ENCODE measurements around the gene PTPRN2. TPM values are rescaled to one million over a fixed set of nuclear protein-coding genes. Genes with fewer than 3 reads are reported as not detected.

PTPRN2 gene
- polyA plus RNA-seq, 3 donors from 2014 or later = 1.9 to 3.7 (median 2.2) TPM

GRCh38 chr7:157753713-157754415, 833.8 kb downstream of the PTPRN2 start:
- Mint-ChIP-seq H3K4me3 (no peak overlapping the region), H3K27ac (no peak overlapping the region)

GRCh38 chr7:157752832-157753291, 834.8 kb downstream of the PTPRN2 start:
- DNase-seq = no peak
- Mint-ChIP-seq H3K36me3 (no peaks in the 10 kb centered on the region), H3K4me3 (no peak overlapping the region)

More at GRCh38 chr7:157753713-157754415, 833.8 kb downstream of the PTPRN2 start:
- H3K4me1 Mint-ChIP-seq = no peaks in the 10 kb centered on the region
- H3K27me3 Mint-ChIP-seq (ENCODE audit: low read depth in 3 of 3) = peaks cover 0 to 5% (median 4%) of the 10 kb centered on the region in 3 donors
- H3K36me3 Mint-ChIP-seq = no peaks in the 10 kb centered on the region
- no peak for DNase-seq
- H3K9me3 Mint-ChIP-seq = peaks cover 0 to 2% (median 0%) of the 10 kb centered on the region in 6 donors

GRCh38 chr7:157751951-157752673, 835.5 kb downstream of the PTPRN2 start:
- no peaks in the 10 kb centered on the region for H3K4me1 Mint-ChIP-seq
- H3K27me3 Mint-ChIP-seq (ENCODE audit: low read depth in 3 of 3) = peaks cover 0 to 5% (median 4%) of the 10 kb centered on the region in 3 donors
- H3K27ac Mint-ChIP-seq = no peak overlapping the region
- H3K9me3 Mint-ChIP-seq = no peaks in the 10 kb centered on the region
- no peak for DNase-seq
- no peak overlapping the region for H3K4me3 Mint-ChIP-seq
- no peaks in the 10 kb centered on the region for H3K36me3 Mint-ChIP-seq

More at GRCh38 chr7:157752832-157753291, 834.8 kb downstream of the PTPRN2 start:
- peaks cover 0 to 5% (median 4%) of the 10 kb centered on the region in 3 donors for H3K27me3 Mint-ChIP-seq (ENCODE audit: low read depth in 3 of 3)
- no peaks in the 10 kb centered on the region for H3K9me3 Mint-ChIP-seq
- H3K27ac Mint-ChIP-seq = no peak overlapping the region
- no peaks in the 10 kb centered on the region for H3K4me1 Mint-ChIP-seq

- no peak overlapping the region for H3K27ac Mint-ChIP-seq
- DNase-seq = no peak
- no peaks in the 10 kb centered on the region for H3K4me1 Mint-ChIP-seq
- H3K27me3 Mint-ChIP-seq (ENCODE audit: low read depth in 3 of 3) = peaks cover 0 to 3% (median 1%) of the 10 kb centered on the region in 3 donors
- no peak overlapping the region for H3K4me3 Mint-ChIP-seq
- no peaks in the 10 kb centered on the region for H3K9me3 Mint-ChIP-seq
- H3K36me3 Mint-ChIP-seq = no peaks in the 10 kb centered on the region
Observed at GRCh38 chr7:157751406-157751805, 836.2 kb downstream of the PTPRN2 start.

GRCh38 chr7:157750291-157750690, 837.3 kb downstream of the PTPRN2 start:
- H3K27me3 Mint-ChIP-seq (ENCODE audit: low read depth in 3 of 3) = peaks cover 0 to 3% (median 0%) of the 10 kb centered on the region in 3 donors
- DNase-seq = no peak
- no peak overlapping the region for H3K27ac Mint-ChIP-seq
- no peak overlapping the region for H3K4me3 Mint-ChIP-seq
- H3K9me3 Mint-ChIP-seq = no peaks in the 10 kb centered on the region
- H3K4me1 Mint-ChIP-seq = no peaks in the 10 kb centered on the region
- H3K36me3 Mint-ChIP-seq = no peaks in the 10 kb centered on the region

GRCh38 chr7:157745721-157746709, 841.6 kb downstream of the PTPRN2 start:
- no peaks in the 10 kb centered on the region for H3K4me1 Mint-ChIP-seq
- no peak overlapping the region for H3K27ac Mint-ChIP-seq
- H3K4me3 Mint-ChIP-seq = no peak overlapping the region
- peaks cover 0 to 4% (median 0%) of the 10 kb centered on the region in 3 donors for H3K27me3 Mint-ChIP-seq (ENCODE audit: low read depth in 3 of 3)
- DNase-seq = no peak
- no peaks in the 10 kb centered on the region for H3K9me3 Mint-ChIP-seq
- no peaks in the 10 kb centered on the region for H3K36me3 Mint-ChIP-seq

- Mint-ChIP-seq H3K27me3 (ENCODE audit: low read depth in 3 of 3) (peaks cover 0 to 4% (median 0%) of the 10 kb centered on the region in 3 donors), H3K27ac (no peak overlapping the region), H3K9me3 (no peaks in the 10 kb centered on the region), H3K4me1 (no peaks in the 10 kb centered on the region), H3K36me3 (no peaks in the 10 kb centered on the region), H3K4me3 (no peak overlapping the region)
- DNase-seq = no peak
Observed at GRCh38 chr7:157744786-157745601, 842.6 kb downstream of the PTPRN2 start.

- Mint-ChIP-seq H3K27me3 (ENCODE audit: low read depth in 3 of 3) (peaks cover 0 to 4% (median 0%) of the 10 kb centered on the region in 3 donors), H3K4me3 (no peak overlapping the region), H3K36me3 (no peaks in the 10 kb centered on the region), H3K27ac (no peak overlapping the region), H3K9me3 (no peaks in the 10 kb centered on the region), H3K4me1 (no peaks in the 10 kb centered on the region)
- DNase-seq = no peak
Observed at GRCh38 chr7:157743781-157744525, 843.7 kb downstream of the PTPRN2 start.

GRCh38 chr7:157740251-157740798, 847.3 kb downstream of the PTPRN2 start:
- Mint-ChIP-seq H3K36me3 (no peaks in the 10 kb centered on the region), H3K4me3 (no peak overlapping the region), H3K4me1 (no peaks in the 10 kb centered on the region), H3K9me3 (peaks cover 0 to 2% (median 0%) of the 10 kb centered on the region in 6 donors), H3K27ac (no peak overlapping the region), H3K27me3 (ENCODE audit: low read depth in 3 of 3) (peaks cover 4 to 10% (median 4%) of the 10 kb centered on the region in 3 donors)
- DNase-seq = no peak

- Mint-ChIP-seq H3K27me3 (ENCODE audit: low read depth in 3 of 3) (peaks cover 4 to 10% (median 4%) of the 10 kb centered on the region in 3 donors), H3K9me3 (peaks cover 0 to 2% (median 0%) of the 10 kb centered on the region in 6 donors), H3K27ac (no peak overlapping the region), H3K36me3 (no peaks in the 10 kb centered on the region), H3K4me1 (no peaks in the 10 kb centered on the region), H3K4me3 (no peak overlapping the region)
- no peak for DNase-seq
Observed at GRCh38 chr7:157739650-157740049, 848.0 kb downstream of the PTPRN2 start.

GRCh38 chr7:157739031-157739430, 848.6 kb downstream of the PTPRN2 start:
- Mint-ChIP-seq H3K9me3 (peaks cover 0 to 2% (median 0%) of the 10 kb centered on the region in 6 donors), H3K36me3 (no peaks in the 10 kb centered on the region), H3K27ac (no peak overlapping the region), H3K4me3 (no peak overlapping the region), H3K27me3 (ENCODE audit: low read depth in 3 of 3) (peaks cover 4 to 10% (median 4%) of the 10 kb centered on the region in 3 donors), H3K4me1 (no peaks in the 10 kb centered on the region)
- DNase-seq = no peak

- Mint-ChIP-seq H3K27me3 (ENCODE audit: low read depth in 3 of 3) (peaks cover 4 to 10% (median 4%) of the 10 kb centered on the region in 3 donors), H3K9me3 (peaks cover 0 to 2% (median 0%) of the 10 kb centered on the region in 6 donors), H3K4me3 (no peak overlapping the region), H3K36me3 (no peaks in the 10 kb centered on the region), H3K4me1 (no peaks in the 10 kb centered on the region), H3K27ac (no peak overlapping the region)
- DNase-seq = no peak
Observed at GRCh38 chr7:157738066-157738460, 849.6 kb downstream of the PTPRN2 start.
